PC-9 (cell line): ENCODE data around the gene FLYWCH1. TPM values are rescaled to one million over a fixed set of nuclear protein-coding genes. Genes with fewer than 3 reads are reported as not detected.

ENCODE experiments used
- BruUV-seq: library from RNA; stranded (reverse); fragments of 400-500 nt; replicated peaks from 2 replicates; lab custom pipeline; 2021; lab: Mats Ljungman, UMichigan
- CTCF ChIA-PET: fragments of 300-600 bp; sonication (Branson Sonifier 250); formaldehyde crosslinking; loops from one replicate; lab custom pipeline; 2022; ENCODE audit warnings: antibody characterized with exemption; lab: Charles Lee
- POLR2A ChIA-PET: fragments of 300-600 bp; sonication (Branson Sonifier 250); formaldehyde crosslinking; loops from one replicate; lab custom pipeline; 2022; ENCODE audit warnings: antibody characterized with exemption; ENCODE audit not compliant: unreplicated experiment; lab: Charles Lee
- DNase-seq, 2 experiments: peaks; one replicate each; pipeline versions ENCODE4 v3.0.0 to v3.0.0-alpha.2; 2015 to 2022; ENCODE audit warnings: mixed read lengths in 1 of 2
- H2AFZ ChIP-seq: fragments of 200-600 bp; sonication (generic); 2 replicates; pipeline ENCODE4 v1.8.1; 2017; ENCODE audit warnings: antibody characterized with exemption
- H3F3A ChIP-seq: fragments of 200-600 bp; sonication (generic); 2 replicates; pipeline ENCODE4 v1.8.1; 2017; ENCODE audit warnings: antibody characterized with exemption, mild to moderate bottlenecking, low read depth; ENCODE audit not compliant: insufficient read depth
- H3K27ac ChIP-seq: fragments of 200-600 bp; sonication (generic); 2 replicates; pipeline ENCODE4 v1.6.1; 2016; ENCODE audit warnings: mixed run types
- H3K27me3 ChIP-seq: fragments of 200-600 bp; sonication (generic); 2 replicates; pipeline ENCODE4 v1.6.1; 2016; ENCODE audit warnings: low read depth, mixed run types; ENCODE audit not compliant: insufficient read depth
- H3K36me3 ChIP-seq: fragments of 200-600 bp; sonication (generic); 2 replicates; pipeline ENCODE4 v1.6.1; 2016; ENCODE audit warnings: low read depth, mixed run types
- H3K4me1 ChIP-seq: fragments of 200-600 bp; sonication (generic); replicated peaks from 2 replicates; pipeline ENCODE4 v1.6.1; 2016; ENCODE audit warnings: mixed run types; ENCODE audit not compliant: insufficient read depth
- H3K4me2 ChIP-seq: fragments of 200-600 bp; sonication (generic); 2 replicates; pipeline ENCODE4 v1.6.1; 2017; ENCODE audit warnings: mixed run types
- H3K4me3 ChIP-seq: fragments of 200-600 bp; sonication (generic); 2 replicates; pipeline ENCODE4 v1.6.1; 2016; ENCODE audit warnings: mixed run types
- H3K79me2 ChIP-seq: fragments of 200-600 bp; sonication (generic); 2 replicates; pipeline ENCODE4 v1.6.1; 2017; ENCODE audit warnings: low read depth, mixed run types
- H3K9me2 ChIP-seq: fragments of 200-600 bp; sonication (generic); 2 replicates; pipeline ENCODE4 v1.8.1; 2017; ENCODE audit warnings: mild to moderate bottlenecking; ENCODE audit not compliant: insufficient read depth
- H3K9me3 ChIP-seq: fragments of 200-600 bp; sonication (generic); 2 replicates; pipeline ENCODE4 v1.8.1; 2016; ENCODE audit warnings: low read depth; ENCODE audit not compliant: insufficient read depth
- H4K20me1 ChIP-seq: fragments of 200-600 bp; sonication (generic); 2 replicates; pipeline ENCODE4 v1.8.1; 2017; ENCODE audit not compliant: insufficient read depth
- CTCF ChIP-seq: fragments of 200-600 bp; sonication (generic); conservative IDR thresholded peaks from 2 replicates; pipeline ENCODE4 v1.6.1; 2017; ENCODE audit warnings: mixed run types, antibody characterized with exemption, mild to moderate bottlenecking, moderate library complexity
- EZH2 ChIP-seq: fragments of 200-600 bp; sonication (generic); IDR thresholded peaks from 2 replicates; pipeline ENCODE4 v1.8.0; 2017; ENCODE audit warnings: antibody characterized with exemption, low read depth
- intact Hi-C: fragments of 100-400 bp; cut with micrococcal nuclease; formaldehyde crosslinking; loops from one replicate; pipeline ENCODE4 v1.10.0; 2022; ENCODE audit not compliant: unreplicated experiment
- total RNA-seq: library from RNA; stranded (reverse); gene quantifications from 2 replicates; pipeline ENCODE4 v1.2.3, GENCODE V29; 2021

Gene FLYWCH1
- total RNA-seq, 1 experiment from 2014 or later = 79.9 TPM

- intact Hi-C loops = no loop called here
- no peaks in the 10 kb centered on the region for H3K79me2 ChIP-seq
- H3F3A ChIP-seq = no peaks in the 10 kb centered on the region
- no peak overlapping the region for H3K27ac ChIP-seq
- no peak for DNase-seq
- no TSS peak for BruUV-seq
- TF ChIP-seq CTCF (no peak), EZH2 (no peak)
- H2AFZ ChIP-seq = no peak overlapping the region
- no peaks in the 10 kb centered on the region for H3K9me3 ChIP-seq
- H3K36me3 ChIP-seq = no peaks in the 10 kb centered on the region
- no peak overlapping the region for H3K4me3 ChIP-seq
- CTCF ChIA-PET = no interaction called here
- H3K27me3 ChIP-seq = no peaks in the 10 kb centered on the region
- POLR2A ChIA-PET = no interaction called here
- no peaks in the 10 kb centered on the region for H3K9me2 ChIP-seq
- no peaks in the 10 kb centered on the region for H3K4me1 ChIP-seq
- H4K20me1 ChIP-seq = no peaks in the 10 kb centered on the region
- H3K4me2 ChIP-seq = no peak overlapping the region
Measured at GRCh38 chr16:2936436-2937011, 24.8 kb downstream of the FLYWCH1 start.

- no peak overlapping the region for H2AFZ ChIP-seq
- BruUV-seq = no TSS peak
Measured at GRCh38 chr16:2937170-2937569, 25.4 kb downstream of the FLYWCH1 start.

GRCh38 chr16:2938206-2938605 is 26.5 kb downstream of the FLYWCH1 start:
- Histone ChIP-seq H3K4me3 (no peak overlapping the region), H3K9me2 (no peaks in the 10 kb centered on the region), H3F3A (no peaks in the 10 kb centered on the region), H3K27me3 (no peaks in the 10 kb centered on the region), H2AFZ (no peak overlapping the region), H3K4me1 (no peaks in the 10 kb centered on the region), H3K27ac (no peak overlapping the region), H3K79me2 (no peaks in the 10 kb centered on the region), H3K4me2 (no peak overlapping the region), H3K9me3 (no peaks in the 10 kb centered on the region), H3K36me3 (no peaks in the 10 kb centered on the region), H4K20me1 (no peaks in the 10 kb centered on the region)
- TF ChIP-seq EZH2 (no peak), CTCF (no peak)
- intact Hi-C loops = no loop called here
- no TSS peak for BruUV-seq
- POLR2A ChIA-PET = no interaction called here
- CTCF ChIA-PET = interaction anchor here (0.6 kb wide), 1 partner anchor 32 kb away, joined by 3 read pairs; no protein-coding TSS in a partner anchor
- no peak for DNase-seq

More at GRCh38 chr16:2937170-2937569, 25.4 kb downstream of the FLYWCH1 start:
- Histone ChIP-seq H3K9me2 (no peaks in the 10 kb centered on the region), H3K27me3 (no peaks in the 10 kb centered on the region), H4K20me1 (no peaks in the 10 kb centered on the region), H3K4me2 (no peak overlapping the region), H3F3A (no peaks in the 10 kb centered on the region), H3K79me2 (no peaks in the 10 kb centered on the region), H3K27ac (no peak overlapping the region), H3K36me3 (no peaks in the 10 kb centered on the region), H3K9me3 (no peaks in the 10 kb centered on the region), H3K4me1 (no peaks in the 10 kb centered on the region), H3K4me3 (no peak overlapping the region)
- intact Hi-C loops = no loop called here
- ChIA-PET CTCF (no interaction called here), POLR2A (no interaction called here)
- TF ChIP-seq CTCF (no peak), EZH2 (no peak)
- DNase-seq = no peak
